Liver (tissue), 9 donors: ENCODE results near the gene TBC1D16. TPM values are rescaled to one million over a fixed set of nuclear protein-coding genes. Genes with fewer than 3 reads are reported as not detected.
A peak's percentile ranks its signal among the peaks of the same experiment; 100 is the strongest.

Source experiments
- DNase-seq: peaks from one replicate; pipeline ENCODE4 v3.0.0-alpha.2; 2017; ENCODE audit warnings: low spot score
- H3K27ac ChIP-seq, 2 donors: one replicate each; pipeline ENCODE4 v1.7.0; 2013; ENCODE audit warnings: inconsistent platforms in 2 of 2, low read length in 2 of 2, control low read depth in 1 of 2, low read depth in 1 of 2, mild to moderate bottlenecking in 1 of 2
- H3K27me3 ChIP-seq, 4 donors: one replicate each; pipeline versions ENCODE4 v1.6.1 to v1.7.0; 2013; ENCODE audit warnings: low read length in 3 of 4, inconsistent platforms in 1 of 4, mild to moderate bottlenecking in 1 of 4, moderate library complexity in 1 of 4; ENCODE audit not compliant: control insufficient read depth in 4 of 4, insufficient read depth in 4 of 4
- H3K36me3 ChIP-seq, 4 donors: one replicate each; pipeline versions ENCODE4 v1.6.1 to v1.7.0; 2013; ENCODE audit warnings: low read length in 3 of 4, mild to moderate bottlenecking in 3 of 4, low read depth in 1 of 4, moderate library complexity in 1 of 4; ENCODE audit not compliant: control insufficient read depth in 4 of 4, insufficient read depth in 3 of 4
- H3K4me1 ChIP-seq, 4 donors: one replicate each; pipeline versions ENCODE4 v1.6.1 to v1.7.0; 2013; ENCODE audit warnings: low read length in 3 of 4, mild to moderate bottlenecking in 3 of 4, moderate library complexity in 1 of 4; ENCODE audit not compliant: control insufficient read depth in 4 of 4, insufficient read depth in 4 of 4
- H3K4me3 ChIP-seq, 3 donors: one replicate each; pipeline versions ENCODE4 v1.6.1 to v1.7.0; 2013; ENCODE audit warnings: low read length in 3 of 3, control low read depth in 1 of 3, low read depth in 1 of 3, mild to moderate bottlenecking in 1 of 3
- H3K9ac ChIP-seq, 2 donors: one replicate each; pipeline ENCODE4 v1.7.0; 2013; ENCODE audit warnings: low read length in 2 of 2, mild to moderate bottlenecking in 2 of 2, moderate library complexity in 2 of 2, control low read depth in 1 of 2, low read depth in 1 of 2
- H3K9me3 ChIP-seq, 4 donors: one replicate each; pipeline versions ENCODE4 v1.6.1 to v1.7.0; 2013; ENCODE audit warnings: low read length in 3 of 4; ENCODE audit not compliant: control insufficient read depth in 4 of 4
- ATF3 ChIP-seq: IDR thresholded peaks from 2 replicates; pipeline ENCODE4 v1.6.1; 2016; ENCODE audit warnings: antibody characterized with exemption
- EGR1 ChIP-seq, 2 donors: IDR thresholded peaks; 2 replicates each; pipeline ENCODE4 v1.6.1; 2016 to 2018; ENCODE audit warnings: antibody characterized with exemption in 2 of 2, low read depth in 2 of 2
- FOXA1 ChIP-seq: IDR thresholded peaks from 2 replicates; pipeline ENCODE4 v1.6.1; 2016; ENCODE audit warnings: antibody characterized with exemption
- FOXA2 ChIP-seq: IDR thresholded peaks from 2 replicates; pipeline ENCODE4 v1.6.1; 2016; ENCODE audit warnings: antibody characterized with exemption
- GABPA ChIP-seq, 2 donors: IDR thresholded peaks in 1 of 2; conservative IDR thresholded peaks in 1 of 2; 2 replicates each; pipeline ENCODE4 v1.6.1; 2016; ENCODE audit warnings: antibody characterized with exemption in 2 of 2, mild to moderate bottlenecking in 1 of 2, moderate library complexity in 1 of 2
- HNF4A ChIP-seq, 2 donors: conservative IDR thresholded peaks; 2 replicates each; pipeline ENCODE4 v1.6.1; 2016; ENCODE audit warnings: antibody characterized with exemption in 2 of 2, mild to moderate bottlenecking in 2 of 2
- JUND ChIP-seq, 2 donors: IDR thresholded peaks; 2 replicates each; pipeline ENCODE4 v1.6.1; 2016; ENCODE audit warnings: antibody characterized with exemption in 2 of 2
- NR2F2 ChIP-seq: IDR thresholded peaks from 2 replicates; pipeline ENCODE4 v1.6.1; 2016; ENCODE audit warnings: antibody characterized with exemption
- RAD21 ChIP-seq, 2 donors: IDR thresholded peaks; 2 replicates each; pipeline ENCODE4 v1.6.1; 2016; ENCODE audit warnings: antibody characterized with exemption in 2 of 2, mild to moderate bottlenecking in 2 of 2
- REST ChIP-seq: IDR thresholded peaks from 2 replicates; pipeline ENCODE4 v1.6.1; 2016; ENCODE audit warnings: antibody characterized with exemption, mild to moderate bottlenecking
- RXRA ChIP-seq, 2 donors: IDR thresholded peaks; 2 replicates each; pipeline ENCODE4 v1.6.1; 2017 to 2018; ENCODE audit warnings: antibody characterized with exemption in 2 of 2, mild to moderate bottlenecking in 1 of 2
- SP1 ChIP-seq: IDR thresholded peaks from 2 replicates; pipeline ENCODE4 v1.6.1; 2018; ENCODE audit warnings: antibody characterized with exemption, mild to moderate bottlenecking
- TAF1 ChIP-seq: conservative IDR thresholded peaks from 2 replicates; pipeline ENCODE4 v1.6.1; 2016; ENCODE audit warnings: antibody characterized with exemption, mild to moderate bottlenecking
- YY1 ChIP-seq: IDR thresholded peaks from 2 replicates; pipeline ENCODE4 v1.6.1; 2016; ENCODE audit warnings: antibody characterized with exemption, mild to moderate bottlenecking
- ZBTB33 ChIP-seq: IDR thresholded peaks from 2 replicates; pipeline ENCODE4 v1.6.1; 2016; ENCODE audit warnings: antibody characterized with exemption
- WGBS: extraction: QIAGEN DNeasy Blood & Tissue Kit; methylation state at CpG from one replicate; pipeline ENCODE4 v1.1.7; 2013; 5-methylcytosine and 5-hydroxymethylcytosine counted together
- polyA plus RNA-seq, 2 donors: library from polyadenylated mRNA; stranded (reverse) in 1 of 2; unstranded in 1 of 2; fragments of 200-250 nt in 1 of 2; fragments of >200 nt in 1 of 2; fragmentation: Nextera tagmentation in 1 of 2; extraction: Ambion mirVana in 1 of 2; gene quantifications; one replicate each; pipeline versions ENCODE4 v1.2.1 to v1.2.3, GENCODE V29; 2013 to 2015
- total RNA-seq, 2 donors: library from RNA; depleted of rRNA; stranded (reverse); fragments of >200 nt; gene quantifications; one replicate each; pipeline ENCODE4 v1.2.3, GENCODE V29; 2014
- donor health status: healthy.
- donor health status: healthy.
- donor health status: healthy.
- donor health status: healthy.
- donor health status: healthy.

Gene TBC1D16
- total and polyA plus RNA-seq, 4 donors = 3.4 to 29.5 (median 4.7) TPM

GRCh38 chr17:79902146-79902791 lies 133.4 kb downstream of the TBC1D16 start (continued):
- TF ChIP-seq ATF3 (no peak), JUND (IDR thresholded peaks at IDR 0.05) (no peak), TAF1 (no peak)

- WGBS = 90% methylated on average over 6 of the region's 6 CpGs
- Histone ChIP-seq H3K9me3 (no peaks in the 10 kb centered on the region), H3K4me1 (peaks cover 0 to 12% (median 7%) of the 10 kb centered on the region in 4 donors), H3K36me3 (no peaks in the 10 kb centered on the region), H3K27me3 (peaks cover 0 to 3% (median 0%) of the 10 kb centered on the region in 4 donors), H3K9ac (no peak overlapping the region), H3K4me3 (no peak overlapping the region), H3K27ac (no peak overlapping the region)
- DNase-seq = no peak
- no peak for TF ChIP-seq SP1
- no peak for TF ChIP-seq FOXA1
- no peak for TF ChIP-seq RXRA (IDR thresholded peaks at IDR 0.05)
Measured at GRCh38 chr17:79901131-79901530, 134.5 kb downstream of the TBC1D16 start.

GRCh38 chr17:79899584-79899983 lies 136.1 kb downstream of the TBC1D16 start:
- 93% methylated on average over 4 of the region's 4 CpGs for WGBS
- no peaks in the 10 kb centered on the region for H3K36me3 ChIP-seq

GRCh38 chr17:79897243-79898063 lies 138.2 kb downstream of the TBC1D16 start:
- WGBS = 45% methylated on average over 12 of the region's 12 CpGs
- DNase-seq = no peak
- Histone ChIP-seq H3K4me3 (no peak overlapping the region), H3K27me3 (peaks cover 0 to 2% (median 0%) of the 10 kb centered on the region in 4 donors), H3K27ac (peak overlapping the region; percentile 41 to 48), H3K36me3 (no peaks in the 10 kb centered on the region), H3K4me1 (peaks cover 0 to 12% (median 7%) of the 10 kb centered on the region in 4 donors), H3K9me3 (no peaks in the 10 kb centered on the region), H3K9ac (no peak overlapping the region)
- peak; percentile 92 for TF ChIP-seq YY1
- TF ChIP-seq EGR1 (IDR thresholded peaks at IDR 0.05; ENCODE audit: low read depth in 2 of 2) = peak; percentile 16 to 50
- TF ChIP-seq GABPA (IDR thresholded peaks at IDR 0.05 in 1 of 2, conservative IDR thresholded peaks at IDR 0.05 in 1 of 2) = no peak
- TF ChIP-seq ATF3 = peak; percentile 57
- peak; percentile 27 for TF ChIP-seq NR2F2
- TF ChIP-seq FOXA2 = peak; percentile 97
- peak; percentile 12 for TF ChIP-seq TAF1
- TF ChIP-seq ZBTB33 = peak; percentile 90
- TF ChIP-seq HNF4A (conservative IDR thresholded peaks at IDR 0.05) = peak; percentile 86 to 91
- peak; percentile 91 to 97 for TF ChIP-seq RXRA (IDR thresholded peaks at IDR 0.05)
- peak in 1 of 2 donors; percentile 87 for TF ChIP-seq JUND (IDR thresholded peaks at IDR 0.05)
- TF ChIP-seq REST = peak; percentile 74
- TF ChIP-seq RAD21 (IDR thresholded peaks at IDR 0.05) = peak; percentile 66 to 73

More at GRCh38 chr17:79899584-79899983, 136.1 kb downstream of the TBC1D16 start:
- H3K9me3 ChIP-seq = no peaks in the 10 kb centered on the region
- DNase-seq = no peak
- peaks cover 0 to 12% (median 7%) of the 10 kb centered on the region in 4 donors for H3K4me1 ChIP-seq
- TF ChIP-seq ATF3 = no peak
- no peak for TF ChIP-seq RAD21 (IDR thresholded peaks at IDR 0.05)
- TF ChIP-seq FOXA2 = no peak
- TF ChIP-seq GABPA (IDR thresholded peaks at IDR 0.05 in 1 of 2, conservative IDR thresholded peaks at IDR 0.05 in 1 of 2) = no peak
- no peak for TF ChIP-seq YY1
- TF ChIP-seq FOXA1 = no peak
- peaks cover 0 to 3% (median 0%) of the 10 kb centered on the region in 4 donors for H3K27me3 ChIP-seq
- no peak overlapping the region for H3K27ac ChIP-seq
- H3K4me3 ChIP-seq = no peak overlapping the region
- no peak overlapping the region for H3K9ac ChIP-seq
